HEK293T (cell line): ENCODE measurements around the gene PLD1.

Experiments used
- BHLHE40 ChIP-seq: fragments of 450-650 bp; IDR thresholded peaks from 2 replicates; pipeline ENCODE4 v1.6.1; 2016; ENCODE audit warnings: mild to moderate bottlenecking, moderate library complexity, borderline replicate concordance
- ELF4 ChIP-seq: fragments of 450-650 bp; IDR thresholded peaks from 2 replicates; pipeline ENCODE4 v1.6.1; 2017; ENCODE audit warnings: antibody characterized with exemption
- FOXA1 ChIP-seq: fragments of 450-650 bp; IDR thresholded peaks from 2 replicates; pipeline ENCODE4 v1.6.1; 2016; ENCODE audit warnings: mild to moderate bottlenecking
- FOXK2 ChIP-seq: fragments of 450-650 bp; IDR thresholded peaks from 2 replicates; pipeline ENCODE4 v1.6.1; 2016; ENCODE audit warnings: mild to moderate bottlenecking
- L3MBTL2 ChIP-seq: fragments of 450-650 bp; conservative IDR thresholded peaks from 2 replicates; pipeline ENCODE4 v1.6.1; 2016; ENCODE audit warnings: mild to moderate bottlenecking
- NFRKB ChIP-seq: fragments of 450-650 bp; IDR thresholded peaks from 2 replicates; pipeline ENCODE4 v1.6.1; 2016; ENCODE audit warnings: mild to moderate bottlenecking, moderate library complexity
- ZNF384 ChIP-seq: fragments of 450-650 bp; IDR thresholded peaks from 2 replicates; pipeline ENCODE4 v1.6.1; 2016

GRCh38 chr3:171680726-171681411, 129.4 kb downstream of the PLD1 start:
- TF ChIP-seq FOXA1: no peak
- no peak for TF ChIP-seq NFRKB
- no peak for TF ChIP-seq ZNF384
- no peak for TF ChIP-seq ELF4
- TF ChIP-seq FOXK2: no peak
- TF ChIP-seq BHLHE40: no peak
- TF ChIP-seq L3MBTL2: no peak
